ENCODE results near the gene FOXO3.

The FOXO3 gene

GRCh38 chr6:108594640-108595039 lies 33.9 kb downstream of the FOXO3 start:
- DNase-seq (ENCODE audit: low read depth in 3 of 3), result no peak

- no peak for DNase-seq (ENCODE audit: low read depth in 3 of 3)
Measured at GRCh38 chr6:108596956-108597355, 36.2 kb downstream of the FOXO3 start.

GRCh38 chr6:108597572-108598304 lies 37.0 kb downstream of the FOXO3 start:
- DNase-seq (ENCODE audit: low read depth in 3 of 3), result no peak

GRCh38 chr6:108598305-108598863 lies 37.7 kb downstream of the FOXO3 start:
- no peak for DNase-seq (ENCODE audit: low read depth in 3 of 3)

- no peak for DNase-seq (ENCODE audit: low read depth in 3 of 3)
Measured at GRCh38 chr6:108604156-108604555, 43.4 kb downstream of the FOXO3 start.

GRCh38 chr6:108606250-108606690 lies 45.6 kb downstream of the FOXO3 start:
- DNase-seq (ENCODE audit: low read depth in 3 of 3), result no peak

GRCh38 chr6:108608453-108609275 lies 47.9 kb downstream of the FOXO3 start:
- DNase-seq (ENCODE audit: low read depth in 3 of 3), result no peak

- no peak for DNase-seq (ENCODE audit: low read depth in 3 of 3)
Measured at GRCh38 chr6:108609276-108609769, 48.6 kb downstream of the FOXO3 start.

- DNase-seq (ENCODE audit: low read depth in 3 of 3), result no peak
Measured at GRCh38 chr6:108610270-108610839, 49.6 kb downstream of the FOXO3 start.

- DNase-seq (ENCODE audit: low read depth in 3 of 3), result no peak
Measured at GRCh38 chr6:108610957-108611586, 50.4 kb downstream of the FOXO3 start.

- DNase-seq (ENCODE audit: low read depth in 3 of 3), result no peak
Measured at GRCh38 chr6:108612852-108613251, 52.1 kb downstream of the FOXO3 start.

GRCh38 chr6:108616544-108616943 lies 55.8 kb downstream of the FOXO3 start:
- DNase-seq (ENCODE audit: low read depth in 3 of 3), result no peak

- no peak for DNase-seq (ENCODE audit: low read depth in 3 of 3)
Measured at GRCh38 chr6:108616973-108617372, 56.3 kb downstream of the FOXO3 start.

- DNase-seq (ENCODE audit: low read depth in 3 of 3), result no peak
Measured at GRCh38 chr6:108618623-108619152, 58.0 kb downstream of the FOXO3 start.

GRCh38 chr6:108619431-108620197 lies 58.9 kb downstream of the FOXO3 start:
- no peak for DNase-seq (ENCODE audit: low read depth in 3 of 3)

- DNase-seq (ENCODE audit: low read depth in 3 of 3), result peak in 1 of 3 experiments; percentile 17
Measured at GRCh38 chr6:108621117-108621516, 60.4 kb downstream of the FOXO3 start.

- DNase-seq (ENCODE audit: low read depth in 3 of 3), result no peak
Measured at GRCh38 chr6:108622641-108623298, 62.1 kb downstream of the FOXO3 start.

- DNase-seq (ENCODE audit: low read depth in 3 of 3), result no peak
Measured at GRCh38 chr6:108623995-108624394, 63.3 kb downstream of the FOXO3 start.

- DNase-seq (ENCODE audit: low read depth in 3 of 3), result no peak
Measured at GRCh38 chr6:108625581-108625980, 64.9 kb downstream of the FOXO3 start.

- DNase-seq (ENCODE audit: low read depth in 3 of 3), result no peak
Measured at GRCh38 chr6:108626777-108627176, 66.1 kb downstream of the FOXO3 start.

Data from stimulated activated CD4-positive, alpha-beta T cell treated with anti-CD3 and anti-CD28 coated beads, TNF-alpha, amount 100 ng/mL, for 24 hours (primary cell).